ENCODE data around the gene SOX10.

SOX10 gene

GRCh38 chr22:37942133-37942532, 42.2 kb downstream of the SOX10 start:
- TF ChIP-seq, protein P1, sequence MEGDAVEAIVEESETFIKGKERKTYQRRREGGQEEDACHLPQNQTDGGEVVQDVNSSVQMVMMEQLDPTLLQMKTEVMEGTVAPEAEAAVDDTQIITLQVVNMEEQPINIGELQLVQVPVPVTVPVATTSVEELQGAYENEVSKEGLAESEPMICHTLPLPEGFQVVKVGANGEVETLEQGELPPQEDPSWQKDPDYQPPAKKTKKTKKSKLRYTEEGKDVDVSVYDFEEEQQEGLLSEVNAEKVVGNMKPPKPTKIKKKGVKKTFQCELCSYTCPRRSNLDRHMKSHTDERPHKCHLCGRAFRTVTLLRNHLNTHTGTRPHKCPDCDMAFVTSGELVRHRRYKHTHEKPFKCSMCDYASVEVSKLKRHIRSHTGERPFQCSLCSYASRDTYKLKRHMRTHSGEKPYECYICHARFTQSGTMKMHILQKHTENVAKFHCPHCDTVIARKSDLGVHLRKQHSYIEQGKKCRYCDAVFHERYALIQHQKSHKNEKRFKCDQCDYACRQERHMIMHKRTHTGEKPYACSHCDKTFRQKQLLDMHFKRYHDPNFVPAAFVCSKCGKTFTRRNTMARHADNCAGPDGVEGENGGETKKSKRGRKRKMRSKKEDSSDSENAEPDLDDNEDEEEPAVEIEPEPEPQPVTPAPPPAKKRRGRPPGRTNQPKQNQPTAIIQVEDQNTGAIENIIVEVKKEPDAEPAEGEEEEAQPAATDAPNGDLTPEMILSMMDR (IDR thresholded peaks at IDR 0.05; ENCODE audit: control insufficient read depth, insufficient read depth, low read depth, low read length, missing control alignments) = no peak
- H3K4me3 ChIP-seq (ENCODE audit: control insufficient read depth, low read depth, low read length) = no peak overlapping the region
- no peak for DNase-seq (ENCODE audit: low read depth)

DNA sequence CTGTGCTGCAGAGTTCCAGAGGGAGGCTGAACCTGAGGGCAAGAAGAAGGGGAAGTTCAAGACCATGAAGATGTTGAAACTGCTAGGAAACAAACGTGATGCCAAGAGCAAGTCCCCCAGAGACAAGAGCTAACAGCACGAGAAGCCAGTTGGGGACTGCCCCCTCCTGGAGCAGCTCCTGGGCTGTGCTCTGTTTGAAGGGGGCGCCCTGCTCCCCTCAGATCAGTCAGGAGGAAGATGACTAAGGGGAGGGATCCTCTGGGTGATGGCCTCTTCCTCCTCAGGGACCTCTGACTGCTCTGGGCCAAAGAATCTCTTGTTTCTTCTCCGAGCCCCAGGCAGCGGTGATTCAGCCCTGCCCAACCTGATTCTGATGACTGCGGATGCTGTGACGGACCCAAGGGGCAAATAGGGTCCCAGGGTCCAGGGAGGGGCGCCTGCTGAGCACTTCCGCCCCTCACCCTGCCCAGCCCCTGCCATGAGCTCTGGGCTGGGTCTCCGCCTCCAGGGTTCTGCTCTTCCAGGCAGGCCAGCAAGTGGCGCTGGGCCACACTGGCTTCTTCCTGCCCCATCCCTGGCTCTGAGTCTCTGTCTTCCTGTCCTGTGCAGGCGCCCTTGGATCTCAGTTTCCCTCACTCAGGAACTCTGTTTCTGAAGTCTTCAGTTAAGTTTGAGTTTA, 43.5 kb downstream of the SOX10 start:
- H3K4me3 ChIP-seq (ENCODE audit: control insufficient read depth, low read depth, low read length) = no peak overlapping the region
- TF ChIP-seq, protein P1 (IDR thresholded peaks at IDR 0.05; ENCODE audit: control insufficient read depth, insufficient read depth, low read depth, low read length, missing control alignments) = no peak
- DNase-seq (ENCODE audit: low read depth) = no peak

GRCh38 chr22:37933711-37934376, 50.5 kb downstream of the SOX10 start:
- TF ChIP-seq, protein P1 (IDR thresholded peaks at IDR 0.05; ENCODE audit: control insufficient read depth, insufficient read depth, low read depth, low read length, missing control alignments) = peak; percentile 97
- DNase-seq (ENCODE audit: low read depth) = peak; percentile 52
- H3K4me3 ChIP-seq (ENCODE audit: control insufficient read depth, low read depth, low read length) = no peak overlapping the region

- H3K4me3 ChIP-seq (ENCODE audit: control insufficient read depth, low read depth, low read length) = no peak overlapping the region
- no peak for DNase-seq (ENCODE audit: low read depth)
- TF ChIP-seq, protein P1 (IDR thresholded peaks at IDR 0.05; ENCODE audit: control insufficient read depth, insufficient read depth, low read depth, low read length, missing control alignments) = no peak
These were observed 51.4 kb downstream of the SOX10 start for GRCh38 chr22:37932821-37933578.

- DNase-seq (ENCODE audit: low read depth) = no peak
- H3K4me3 ChIP-seq (ENCODE audit: control insufficient read depth, low read depth, low read length) = no peak overlapping the region
- TF ChIP-seq, protein P1 (IDR thresholded peaks at IDR 0.05; ENCODE audit: control insufficient read depth, insufficient read depth, low read depth, low read length, missing control alignments) = no peak
These were observed 52.0 kb downstream of the SOX10 start for GRCh38 chr22:37932401-37932800.

- no peak for DNase-seq (ENCODE audit: low read depth)
- H3K4me3 ChIP-seq (ENCODE audit: control insufficient read depth, low read depth, low read length) = no peak overlapping the region
- TF ChIP-seq, protein P1 (IDR thresholded peaks at IDR 0.05; ENCODE audit: control insufficient read depth, insufficient read depth, low read depth, low read length, missing control alignments) = no peak
These were observed 52.4 kb downstream of the SOX10 start for GRCh38 chr22:37931893-37932389.
